Measurements from ENCODE around the gene CDHR3. TPM values are rescaled to one million over a fixed set of nuclear protein-coding genes. Genes with fewer than 3 reads are reported as not detected.
A peak's percentile ranks its signal among the peaks of the same experiment; 100 is the strongest.
"Not testable (repeated sequence)": the region's sequence is repeated elsewhere in the genome, so short reads cannot be mapped to it uniquely, and the experiment has no call there.

CDHR3 gene
- total RNA-seq, 1 donor from 2014 or later, result 2.2 TPM

DNA sequence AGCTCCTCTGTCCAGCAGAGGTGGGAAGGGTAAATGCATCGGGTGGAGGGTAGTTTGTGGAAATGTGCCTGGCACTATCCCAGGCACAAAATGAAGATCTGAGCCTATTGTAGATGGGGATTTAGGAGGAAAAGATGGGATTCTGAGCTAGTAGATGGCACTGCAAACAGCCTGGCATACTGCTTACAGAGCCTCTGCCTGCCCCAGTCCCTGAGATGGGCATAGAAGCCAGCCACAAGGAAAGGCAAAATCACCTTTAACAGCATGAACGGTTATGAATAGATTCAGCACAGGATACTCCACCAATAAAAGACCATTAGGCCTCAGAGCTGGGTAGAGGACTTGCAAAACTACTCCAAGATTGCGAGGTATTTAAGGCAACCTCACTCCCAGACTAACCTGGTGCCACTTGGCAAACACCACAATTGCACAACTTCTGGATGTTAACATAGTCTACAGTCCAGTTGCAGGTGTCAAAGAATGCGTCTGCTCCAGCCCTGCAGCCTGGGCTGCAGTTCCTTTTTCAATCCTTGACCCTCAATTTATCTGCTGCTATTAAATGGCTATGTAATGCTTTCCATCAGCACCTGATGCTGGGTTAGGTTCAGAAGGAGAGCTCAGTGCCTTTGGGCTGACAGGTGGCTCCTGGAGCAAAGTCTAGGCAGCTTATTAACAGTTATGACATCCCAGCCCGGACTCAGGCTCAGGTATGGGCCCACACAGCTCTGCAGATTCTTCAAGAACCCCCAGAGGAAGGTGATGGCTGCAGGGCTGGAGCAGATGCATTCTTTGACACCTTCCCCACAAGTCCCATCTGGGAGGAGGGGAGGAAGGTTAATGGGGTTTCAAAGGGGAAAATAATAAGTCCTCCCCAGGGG, 34.0 kb downstream of the CDHR3 start:
- no peak for DNase-seq (ENCODE audit: low read depth)

- no peak for DNase-seq (ENCODE audit: low read depth)
These were observed 36.2 kb downstream of the CDHR3 start for GRCh38 chr7:105999256-105999655.

GRCh38 chr7:106001196-106001595, 38.1 kb downstream of the CDHR3 start:
- DNase-seq (ENCODE audit: low read depth), result no peak

DNA sequence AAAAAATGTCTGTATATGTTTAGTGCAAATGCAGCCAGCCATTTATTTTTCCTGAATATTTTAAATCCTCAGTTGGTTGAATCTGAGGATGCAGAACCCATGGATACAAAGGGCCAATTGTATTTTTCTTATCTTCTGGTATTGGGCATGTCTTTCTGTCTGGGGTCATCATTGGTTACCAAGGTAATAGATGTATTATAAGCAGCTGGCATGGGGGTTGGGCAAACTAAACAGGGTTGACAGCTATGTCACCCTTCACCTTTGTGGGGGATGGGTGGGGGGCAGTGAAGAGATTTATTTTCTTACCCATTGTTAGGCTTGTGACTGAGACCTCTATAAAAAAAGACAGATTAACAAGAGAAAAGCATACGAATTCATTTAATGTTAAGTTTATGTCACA, 38.8 kb downstream of the CDHR3 start:
- DNase-seq (ENCODE audit: low read depth), result no peak

DNA sequence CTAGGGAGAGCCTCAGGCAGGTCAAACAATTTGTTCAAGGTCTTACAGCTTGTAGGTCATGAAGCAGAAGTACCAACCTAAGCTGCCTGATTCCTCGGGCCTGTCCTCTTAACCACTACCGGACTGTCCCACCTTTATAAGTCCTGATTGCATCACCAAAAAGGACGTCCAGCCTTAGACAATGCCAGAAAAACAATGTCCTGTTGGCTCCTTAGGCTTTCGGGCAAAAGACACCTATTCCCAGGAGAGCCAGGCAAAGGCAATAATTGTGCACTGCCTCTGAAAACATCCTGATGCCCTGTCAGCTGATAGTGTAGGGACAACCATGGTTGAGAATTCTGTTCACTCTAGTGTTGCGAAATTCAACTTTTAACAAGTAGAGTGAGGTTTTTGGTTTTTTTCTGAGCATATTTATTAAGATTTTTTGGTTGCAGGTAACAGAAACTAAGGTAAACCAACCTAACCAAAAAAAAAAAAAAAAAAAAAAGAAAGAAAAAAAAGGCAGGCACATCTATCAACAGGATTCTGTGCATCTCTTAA, 40.5 kb downstream of the CDHR3 start:
- no peak for DNase-seq (ENCODE audit: low read depth)

DNA sequence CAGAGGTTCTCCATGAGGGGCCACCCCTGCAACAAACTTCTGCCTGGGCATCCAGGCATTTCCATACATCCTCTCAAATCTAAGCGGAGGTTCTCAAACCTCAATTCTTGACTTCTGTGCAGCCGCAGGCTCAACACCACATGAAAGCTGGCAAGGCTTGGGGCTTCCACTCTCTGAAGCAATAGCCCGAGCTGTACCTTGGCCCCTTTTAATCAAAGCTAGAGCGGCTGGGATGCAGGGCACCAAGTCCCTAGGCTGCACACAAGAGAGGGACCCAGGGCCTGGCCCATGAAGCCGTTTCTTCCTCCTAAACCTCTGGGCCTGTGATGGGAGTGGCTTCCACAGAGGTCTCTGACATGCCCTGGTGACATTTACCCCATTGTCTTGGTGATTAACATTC, 43.8 kb downstream of the CDHR3 start:
- DNase-seq (ENCODE audit: low read depth), result no peak

GRCh38 chr7:106007796-106008195, 44.7 kb downstream of the CDHR3 start:
- not testable (repeated sequence) for DNase-seq (ENCODE audit: low read depth)

DNA sequence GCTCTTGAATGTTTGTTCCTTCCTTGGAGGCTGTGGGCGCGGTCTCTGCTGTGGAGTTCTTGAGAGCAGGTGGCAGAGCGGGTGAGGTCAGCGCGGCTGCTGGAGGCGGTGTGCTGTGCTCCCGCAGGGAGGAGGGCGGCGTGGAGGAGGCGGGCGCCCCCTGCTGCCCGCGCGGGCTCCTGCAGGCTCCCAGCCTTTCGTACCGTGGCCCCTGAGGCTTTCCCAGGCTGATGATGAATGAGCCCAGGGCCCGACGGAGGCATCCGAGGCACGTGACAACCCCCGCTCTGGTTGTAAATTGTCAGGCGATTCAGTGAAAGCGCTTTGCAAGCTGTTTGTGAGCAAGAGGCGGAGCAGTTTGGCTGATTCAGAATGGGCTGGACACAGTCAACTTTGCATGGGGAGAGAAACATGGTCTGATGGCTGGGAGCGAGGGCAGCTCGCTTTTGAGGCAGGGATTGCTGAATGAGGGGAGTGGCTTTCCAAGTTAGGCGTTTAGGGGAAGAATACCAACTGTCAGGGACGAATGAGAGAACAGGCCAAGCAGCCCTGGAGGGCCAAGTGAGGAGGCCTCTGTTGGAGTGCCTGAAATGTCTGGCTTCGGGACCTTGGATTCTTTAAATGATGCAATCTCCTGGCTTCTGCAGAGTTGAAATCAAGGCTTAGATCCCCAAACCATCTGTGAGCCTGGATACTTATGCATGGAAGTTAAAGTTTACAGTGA, 46.6 kb downstream of the CDHR3 start:
- DNase-seq (ENCODE audit: low read depth), result peak; percentile 97

GRCh38 chr7:106010331-106010730, 47.3 kb downstream of the CDHR3 start:
- DNase-seq (ENCODE audit: low read depth), result no peak

- DNase-seq (ENCODE audit: low read depth), result peak; percentile 92
These were observed 47.8 kb downstream of the CDHR3 start for GRCh38 chr7:106010866-106011265.

- peak; percentile 26 for DNase-seq (ENCODE audit: low read depth)
These were observed 49.1 kb downstream of the CDHR3 start for GRCh38 chr7:106012184-106012583.

DNA sequence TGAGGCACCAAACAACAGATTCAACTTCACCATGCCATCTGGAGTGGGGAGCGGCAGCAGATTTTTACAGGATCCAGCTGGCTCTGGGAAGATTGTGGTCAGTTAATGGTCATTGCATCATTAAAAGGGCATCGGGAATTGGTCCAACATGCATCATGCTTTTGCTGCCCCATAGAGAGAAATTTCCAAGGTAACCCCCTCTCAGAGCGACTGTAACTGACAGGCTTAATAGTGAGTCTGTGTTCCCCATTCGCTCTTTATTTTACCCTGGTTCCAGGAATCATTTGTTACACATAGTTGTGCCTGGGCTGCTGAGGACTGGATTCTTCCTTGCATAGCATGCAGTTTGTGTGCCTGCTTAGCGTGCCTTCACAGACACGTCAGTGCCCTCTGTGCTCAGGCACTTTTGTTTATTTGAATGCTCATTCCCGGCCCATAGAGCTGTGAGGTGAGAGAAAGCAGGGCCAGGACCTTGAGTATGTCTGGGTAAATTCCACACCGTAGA, 49.9 kb downstream of the CDHR3 start:
- peak; percentile 98 for DNase-seq (ENCODE audit: low read depth)

DNA sequence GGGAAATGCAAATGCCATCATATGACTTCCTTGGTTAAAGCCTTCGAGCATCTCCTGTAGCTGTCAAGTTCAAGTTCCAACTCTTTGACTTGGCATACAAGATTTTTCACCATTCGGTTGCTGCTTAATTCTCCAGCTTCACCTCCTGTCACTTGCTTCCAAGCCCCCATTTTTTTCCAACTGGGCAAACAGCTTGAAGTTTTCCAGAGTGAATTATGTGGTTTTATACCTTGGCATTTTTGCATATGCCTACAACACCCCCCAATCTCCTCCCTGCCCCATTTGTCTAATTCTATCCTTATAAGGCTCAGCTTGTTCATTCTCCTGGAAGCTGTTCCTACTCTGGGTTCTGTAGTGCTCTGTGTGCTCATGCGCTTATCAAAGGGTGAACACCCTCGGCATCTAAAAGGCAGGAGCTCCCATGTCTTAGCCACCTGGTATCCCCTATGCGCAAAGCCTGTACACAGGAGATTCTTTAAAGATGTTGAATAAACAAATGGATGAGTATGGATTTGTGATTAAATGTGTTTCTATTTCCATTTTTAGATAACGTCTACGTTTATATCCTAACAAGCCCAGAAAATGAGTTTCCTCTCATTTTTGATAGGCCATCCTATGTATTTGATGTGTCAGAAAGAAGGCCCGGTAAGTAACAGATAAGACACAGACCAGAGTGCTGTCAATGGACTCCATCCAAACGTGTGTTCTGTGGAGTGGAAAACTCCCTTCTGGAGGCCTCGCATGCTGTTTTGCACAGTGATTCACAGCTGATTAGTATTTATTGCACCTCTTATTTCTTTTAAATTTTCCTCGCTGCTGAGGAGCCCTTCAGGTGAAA, 52.5 kb downstream of the CDHR3 start:
- no peak for DNase-seq (ENCODE audit: low read depth)

DNA sequence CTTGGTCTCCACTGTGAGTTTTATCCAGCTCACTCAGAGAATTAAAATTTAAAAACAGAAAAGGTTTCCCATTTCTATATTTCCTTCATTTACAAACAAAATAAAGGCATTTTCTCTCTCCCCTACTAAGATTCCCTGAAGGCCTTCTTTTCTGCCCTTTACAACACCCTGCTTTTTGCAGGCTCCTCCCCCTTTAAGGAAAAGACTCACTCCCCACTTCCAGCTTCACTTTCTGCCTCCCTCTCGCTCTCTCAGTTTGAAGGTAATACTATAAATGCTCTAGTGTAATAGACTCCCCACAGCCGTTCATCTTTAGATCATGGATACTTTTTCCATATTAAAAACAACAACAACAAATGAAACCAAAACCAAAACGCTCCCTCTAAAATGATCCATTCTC, 53.3 kb downstream of the CDHR3 start:
- no peak for DNase-seq (ENCODE audit: low read depth)

- DNase-seq (ENCODE audit: low read depth), result no peak
These were observed 54.6 kb downstream of the CDHR3 start for GRCh38 chr7:106017657-106018056.

DNA sequence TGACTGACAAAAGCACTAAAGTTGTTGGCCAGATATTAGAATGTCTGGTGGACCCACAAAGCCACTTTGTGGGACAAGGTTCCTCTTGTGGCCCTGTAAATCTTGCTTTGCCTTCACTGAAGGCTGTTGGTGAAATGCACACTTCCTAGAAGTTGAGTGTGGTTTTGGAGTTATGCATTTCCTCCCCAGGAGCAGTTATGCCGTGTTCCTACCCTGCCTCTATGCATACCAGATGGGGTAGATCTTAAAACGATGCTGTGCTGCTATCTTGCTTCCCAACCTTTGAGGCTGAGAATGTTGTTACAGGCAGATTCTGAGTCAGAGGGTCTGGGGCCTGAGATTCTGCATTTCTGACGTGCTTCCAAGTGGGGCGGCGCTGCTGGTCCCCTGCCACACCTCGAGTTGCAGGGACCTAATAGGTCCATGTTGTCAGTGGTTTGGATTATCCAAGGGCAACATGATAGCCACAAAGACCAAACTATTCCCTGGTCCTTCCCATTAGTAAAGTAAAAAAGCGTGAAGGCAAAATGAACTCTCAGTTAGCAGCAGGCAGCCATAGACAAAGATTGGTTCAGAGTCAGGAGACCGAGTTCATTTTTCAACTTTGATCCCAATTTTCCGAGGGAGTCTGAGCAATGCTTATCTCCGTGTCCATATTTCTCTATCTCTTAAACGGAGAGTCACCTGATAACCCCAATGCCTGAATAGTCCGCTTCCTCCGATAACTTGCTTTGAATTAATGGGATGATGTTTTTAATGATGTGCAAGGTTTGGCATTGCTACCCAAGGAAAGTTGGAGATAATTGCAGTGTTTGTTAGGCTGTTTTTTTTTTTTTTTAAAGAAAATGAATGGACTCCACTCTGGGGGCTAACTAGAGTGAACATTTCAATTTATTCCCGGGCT, 55.8 kb downstream of the CDHR3 start:
- no peak for DNase-seq (ENCODE audit: low read depth)

DNA sequence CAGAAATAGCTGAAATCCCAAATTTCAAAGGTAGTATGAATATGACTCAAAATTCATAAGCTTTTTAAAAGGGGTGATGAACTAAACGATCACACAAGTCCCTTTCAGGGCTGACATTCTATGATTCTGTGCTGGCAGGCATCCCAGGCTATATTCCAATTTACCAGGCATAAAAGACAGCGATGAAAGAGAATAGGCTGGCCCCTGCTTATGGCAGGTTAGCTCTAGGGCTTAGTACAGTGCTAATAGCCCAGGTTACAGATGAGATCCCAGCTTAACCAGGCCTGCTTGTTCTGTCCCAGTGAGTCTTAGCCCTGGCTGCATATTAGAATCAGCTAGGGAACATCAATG, 56.4 kb downstream of the CDHR3 start:
- DNase-seq (ENCODE audit: low read depth), result no peak

- no peak for DNase-seq (ENCODE audit: low read depth)
These were observed 58.3 kb downstream of the CDHR3 start for GRCh38 chr7:106021151-106022067.

DNA sequence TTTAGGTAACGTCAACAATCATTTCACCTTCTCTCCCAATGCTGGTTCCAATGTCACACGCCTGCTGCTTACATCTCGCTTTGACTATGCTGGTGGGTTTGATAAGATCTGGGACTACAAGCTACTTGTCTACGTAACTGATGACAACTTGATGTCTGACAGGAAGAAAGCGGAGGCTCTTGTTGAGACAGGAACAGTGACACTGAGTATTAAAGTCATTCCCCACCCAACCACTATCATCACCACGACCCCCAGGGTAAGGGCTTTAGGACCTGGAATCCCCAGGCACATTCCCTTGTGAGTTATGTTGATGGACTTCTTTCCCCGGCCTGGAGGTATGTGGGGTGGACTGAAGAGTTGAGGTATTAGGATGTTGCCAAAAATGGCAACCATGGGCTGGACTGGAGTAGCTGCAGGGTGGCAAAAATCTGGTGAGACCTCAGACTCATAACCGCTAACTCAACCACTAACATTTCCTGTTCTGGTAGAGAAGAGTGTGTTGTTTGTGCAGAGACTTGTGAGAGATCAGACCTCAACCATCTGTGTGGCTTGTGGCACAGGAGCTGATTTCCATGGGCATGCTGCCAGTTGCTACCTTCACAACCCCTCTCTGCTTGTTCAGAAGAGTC, 59.2 kb downstream of the CDHR3 start:
- DNase-seq (ENCODE audit: low read depth), result peak; percentile 49

Measured in myocyte (in vitro differentiated cells).